Natural killer cell (primary cell): ENCODE results near the gene AUH. TPM values are rescaled to one million over a fixed set of nuclear protein-coding genes. Genes with fewer than 3 reads are reported as not detected.
A peak's percentile ranks its signal among the peaks of the same experiment; 100 is the strongest.

ENCODE experiments used
- ATAC-seq, 3 donors: fragments of 150-1000 bp in 2 of 3; fragments of 200-7000 bp in 1 of 3; cut with Tn5 transposase; 1 replicate in 1 of 3; 2 replicates in 2 of 3; pipeline ENCODE4 v1.10.0; 2021; ENCODE audit warnings: mild to moderate bottlenecking in 2 of 3, moderate library complexity in 2 of 3
- DNase-seq, 2 donors: peaks; one replicate each; pipeline versions ENCODE4 v3.0.0 to v3.0.0-alpha.2; 2013 to 2021; ENCODE audit warnings: mixed read lengths in 1 of 2
- H3K27ac ChIP-seq: one replicate; pipeline ENCODE4 v1.5.1; 2013; ENCODE audit warnings: mild to moderate bottlenecking, low read length
- H3K27me3 ChIP-seq: one replicate; pipeline ENCODE4 v1.6.1; 2013; ENCODE audit warnings: low read length; ENCODE audit not compliant: control insufficient read depth, insufficient read depth
- H3K36me3 ChIP-seq: one replicate; pipeline ENCODE4 v1.6.1; 2013; ENCODE audit warnings: low read length; ENCODE audit not compliant: control insufficient read depth, insufficient read depth
- H3K4me1 ChIP-seq: one replicate; pipeline ENCODE4 v1.6.1; 2013; ENCODE audit warnings: low read length; ENCODE audit not compliant: control insufficient read depth, insufficient read depth
- H3K4me3 ChIP-seq: one replicate; pipeline ENCODE4 v1.5.1; 2013; ENCODE audit warnings: low read length
- H3K9me3 ChIP-seq: one replicate; pipeline ENCODE4 v1.6.1; 2013; ENCODE audit warnings: low read length; ENCODE audit not compliant: control insufficient read depth, insufficient read depth
- H3K27ac Mint-ChIP-seq, 2 donors: one replicate each; pipeline ENCODE4 v1.8.0; 2022; ENCODE audit warnings: mild to moderate bottlenecking in 2 of 2, mixed read lengths in 2 of 2, moderate library complexity in 1 of 2
- H3K27me3 Mint-ChIP-seq, 2 donors: one replicate each; pipeline ENCODE4 v1.8.0; 2022; ENCODE audit warnings: low read depth in 2 of 2, mixed read lengths in 2 of 2
- H3K36me3 Mint-ChIP-seq: one replicate; pipeline ENCODE4 v1.8.0; 2022; ENCODE audit warnings: mixed read lengths
- H3K4me1 Mint-ChIP-seq, 2 donors: one replicate each; pipeline ENCODE4 v1.8.0; 2022; ENCODE audit warnings: mixed read lengths in 2 of 2
- H3K4me3 Mint-ChIP-seq: one replicate; pipeline ENCODE4 v1.8.0; 2022; ENCODE audit warnings: mild to moderate bottlenecking, moderate library complexity, mixed read lengths
- H3K9me3 Mint-ChIP-seq, 2 donors: one replicate each; pipeline ENCODE4 v1.8.0; 2022; ENCODE audit warnings: mixed read lengths in 2 of 2
- CTCF ChIP-seq: fragments of 200-600 bp; IDR thresholded peaks from one replicate; pipeline ENCODE4 v1.8.0; 2022; ENCODE audit warnings: antibody characterized with exemption
- WGBS: methylation state at CpG from one replicate; pipeline ENCODE4 v1.1.7; 2013; ENCODE audit warnings: missing lambda C conversion rate; ENCODE audit not compliant: insufficient coverage; 5-methylcytosine and 5-hydroxymethylcytosine counted together
- intact Hi-C: fragments of 100-400 bp; cut with micrococcal nuclease; formaldehyde crosslinking; loops from one replicate; pipeline ENCODE4 v1.14.2; 2022
- total RNA-seq, 4 donors: library from RNA; stranded (reverse); fragments of 120-200 nt in 1 of 4; gene quantifications; one replicate each; pipeline versions ENCODE4 v1.2.3 to v1.2.4, GENCODE V29; 2013 to 2022

AUH gene
- total RNA-seq, 3 donors from 2014 or later (not counting 1 experiment from before 2014, with no cell fraction given): 26.7 to 36.6 (median 34.9) TPM

GRCh38 chr9:91240596-91241165 is 121.0 kb downstream of the AUH start:
- no peak overlapping the region for H3K4me3 ChIP-seq
- no peaks in the 10 kb centered on the region for H3K9me3 ChIP-seq
- Mint-ChIP-seq H3K4me1 (peaks cover 13 to 21% of the 10 kb centered on the region in 2 donors), H3K36me3 (no peaks in the 10 kb centered on the region), H3K9me3 (no peaks in the 10 kb centered on the region), H3K4me3 (no peak overlapping the region), H3K27ac (no peak overlapping the region), H3K27me3 (no peaks in the 10 kb centered on the region)
- H3K27me3 ChIP-seq: no peaks in the 10 kb centered on the region
- H3K4me1 ChIP-seq: peaks cover 7% of the 10 kb centered on the region
- DNase-seq: no peak
- intact Hi-C loops: no loop called here
- no peak for TF ChIP-seq CTCF
- peaks cover 3% of the 10 kb centered on the region for H3K36me3 ChIP-seq
- WGBS: 81% methylated on average over 3 of the region's 3 CpGs
- ATAC-seq: peak in 1 of 3 donors; percentile 33
- no peak overlapping the region for H3K27ac ChIP-seq

- DNase-seq: no peak
- Mint-ChIP-seq H3K27me3 (no peaks in the 10 kb centered on the region), H3K4me1 (peaks cover 6 to 15% of the 10 kb centered on the region in 2 donors), H3K27ac (no peak overlapping the region), H3K9me3 (no peaks in the 10 kb centered on the region), H3K36me3 (no peaks in the 10 kb centered on the region), H3K4me3 (no peak overlapping the region)
- Histone ChIP-seq H3K27ac (no peak overlapping the region), H3K4me3 (no peak overlapping the region), H3K27me3 (no peaks in the 10 kb centered on the region), H3K4me1 (no peaks in the 10 kb centered on the region), H3K9me3 (no peaks in the 10 kb centered on the region), H3K36me3 (peaks cover 1% of the 10 kb centered on the region)
- no peak for TF ChIP-seq CTCF
- intact Hi-C loops: no loop called here
- WGBS: 97% methylated on average over 3 of the region's 5 CpGs
- no peak for ATAC-seq
Measured at GRCh38 chr9:91239367-91240111, 122.2 kb downstream of the AUH start.

- Mint-ChIP-seq H3K4me1 (peaks cover 0 to 5% of the 10 kb centered on the region in 2 donors), H3K27me3 (no peaks in the 10 kb centered on the region), H3K9me3 (no peaks in the 10 kb centered on the region), H3K4me3 (no peak overlapping the region), H3K27ac (no peak overlapping the region), H3K36me3 (no peaks in the 10 kb centered on the region)
- H3K4me3 ChIP-seq: no peak overlapping the region
- intact Hi-C loops: no loop called here
- no peak for DNase-seq
- H3K4me1 ChIP-seq: no peaks in the 10 kb centered on the region
- H3K27ac ChIP-seq: no peak overlapping the region
- no CpG with 5 or more reads among the region's 2 CpGs for WGBS
- no peak for ATAC-seq
- no peaks in the 10 kb centered on the region for H3K36me3 ChIP-seq
- H3K9me3 ChIP-seq: no peaks in the 10 kb centered on the region
- no peak for TF ChIP-seq CTCF
- no peaks in the 10 kb centered on the region for H3K27me3 ChIP-seq
Measured at GRCh38 chr9:91234523-91234922, 127.2 kb downstream of the AUH start.
